Ovary (tissue), 3 donors: ENCODE results near the gene LRMDA.

ENCODE experiments used
- CTCF ChIP-seq, 3 donors: fragments of 450-650 bp in 2 of 3; fragments of 200-600 bp in 1 of 3; IDR thresholded peaks; one replicate each; pipeline versions ENCODE4 v1.5.1 to v1.8.0; 2016 to 2022; ENCODE audit warnings: antibody characterized with exemption in 3 of 3, mild to moderate bottlenecking in 1 of 3
- EP300 ChIP-seq: sonication (generic); formaldehyde crosslinking; IDR thresholded peaks from one replicate; pipeline ENCODE4 v1.6.1; 2017; ENCODE audit warnings: antibody characterized with exemption
- POLR2A ChIP-seq: fragments of 450-650 bp; IDR thresholded peaks from one replicate; pipeline ENCODE4 v1.6.1; 2017; ENCODE audit warnings: antibody characterized with exemption, mild to moderate bottlenecking, moderate library complexity
- donor health status: DM: no; HTN: no; CAD: no.

- TF ChIP-seq CTCF (IDR thresholded peaks at IDR 0.05) (no peak), POLR2A (no peak), EP300 (no peak)
Observed at GRCh38 chr10:76447578-76447977, 1016.2 kb downstream of the LRMDA start.
